ENCODE results near the gene GALE. TPM values are rescaled to one million over a fixed set of nuclear protein-coding genes. Genes with fewer than 3 reads are reported as not detected.
A peak's percentile ranks its signal among the peaks of the same experiment; 100 is the strongest.

The GALE gene
- total and polyA plus RNA-seq, 2 donors (not counting 3 experiments of a cell fraction or from before 2014, with no cell fraction given) = 42.9 to 64.7 TPM

GRCh38 chr1:23838401-23838866 is 37.9 kb upstream of the GALE start:
- ChIA-PET CTCF (interaction anchor here (1.5 kb wide), 1 partner anchor 67 kb away, joined by 4 read pairs; no protein-coding TSS in a partner anchor), POLR2A (interaction anchor here (0.6 kb wide), 1 partner anchor 120 kb away, joined by 4 read pairs; no protein-coding TSS in a partner anchor)
- Histone ChIP-seq H3K4me1 (ENCODE audit: control insufficient read depth, extremely low read depth, insufficient read depth, low read length) (no peaks in the 10 kb centered on the region), H3K4me3 (replicated peaks in 1 of 3; ENCODE audit: insufficient read depth in 1 of 3, low read depth in 1 of 3, low read length in 3 of 3) (peak overlapping the region in 1 of 3 experiments; percentile 40), H3K79me2 (ENCODE audit: control insufficient read depth, insufficient read depth, low read length) (no peaks in the 10 kb centered on the region), H3K36me3 (ENCODE audit: control insufficient read depth in 2 of 2, extremely low read depth in 1 of 2, insufficient read depth in 2 of 2, low read length in 2 of 2) (no peaks in the 10 kb centered on the region), H3K9me1 (replicated peaks; ENCODE audit: control insufficient read depth, extremely low read depth, insufficient read depth, low read length) (no peaks in the 10 kb centered on the region), H3K9me3 (replicated peaks; ENCODE audit: control insufficient read depth, insufficient read depth, low read length) (no peaks in the 10 kb centered on the region), H3K9ac (replicated peaks; ENCODE audit: extremely low read depth, insufficient read depth, low read length) (no peak overlapping the region), H3K27ac (ENCODE audit: insufficient read depth, low read depth, low read length) (no peak overlapping the region), H3K27me3 (ENCODE audit: control insufficient read depth in 2 of 2, insufficient read depth in 2 of 2, low read length in 2 of 2) (peaks cover 6 to 12% of the 10 kb centered on the region in 2 experiments), H3K4me2 (ENCODE audit: insufficient read depth, low read length) (peak overlapping the region; percentile 85), H2AFZ (ENCODE audit: low read depth, low read length) (peak overlapping the region; percentile 85), H4K20me1 (replicated peaks; ENCODE audit: control insufficient read depth, extremely low read depth, insufficient read depth, low read length) (no peaks in the 10 kb centered on the region)
- BruUV-seq (replicated peaks) = no TSS peak
- TF ChIP-seq MYC (IDR thresholded peaks at IDR 0.05; ENCODE audit: low read depth, low read length) = no peak
- no peak for TF ChIP-seq EZH2 (IDR thresholded peaks at IDR 0.05; ENCODE audit: borderline replicate concordance, low read depth, low read length, severe bottlenecking)
- no peak for TF ChIP-seq POLR2A (IDR thresholded peaks at IDR 0.05; ENCODE audit: low read depth, low read length)
- TF ChIP-seq GATA2 (IDR thresholded peaks at IDR 0.05; ENCODE audit: insufficient read depth, insufficient read length, low read depth, low read length) = no peak
- TF ChIP-seq JUN (IDR thresholded peaks at IDR 0.05; ENCODE audit: borderline replicate concordance, insufficient read depth, insufficient read length, low read depth) = no peak
- TF ChIP-seq POLR2AphosphoS5 (IDR thresholded peaks at IDR 0.05; ENCODE audit: insufficient read depth, low read depth, low read length) = no peak
- no peak for TF ChIP-seq CTCF (IDR thresholded peaks at IDR 0.05; ENCODE audit: extremely low read depth in 1 of 2, insufficient read depth in 1 of 2, low read depth in 1 of 2, low read length in 2 of 2)
- TF ChIP-seq MAX (IDR thresholded peaks at IDR 0.05; ENCODE audit: insufficient read depth, insufficient read length) = no peak
- TF ChIP-seq FOS (IDR thresholded peaks at IDR 0.05; ENCODE audit: borderline replicate concordance, insufficient read depth, low read length) = no peak
- DNase-seq (ENCODE audit: low read depth, low spot score) (peak; percentile 58), FAIRE-seq (peak; percentile 80)
- intact Hi-C loops (cut with micrococcal nuclease) = no loop called here
- dilution Hi-C loops (cut with MboI; ENCODE audit: extremely low pct_ligation_motif_present, low sequenced_read_pairs) = no loop called here

Measured in endothelial cell of umbilical vein (primary cell).